ENCODE data around the gene ANGPTL1. TPM values are rescaled to one million over a fixed set of nuclear protein-coding genes. Genes with fewer than 3 reads are reported as not detected.

The ANGPTL1 gene
- total and polyA plus RNA-seq, 5 donors: 13.2 to 25.7 (median 19.1) TPM

GRCh38 chr1:178818416-178818815 is 52.5 kb downstream of the ANGPTL1 start:
- no peaks in the 10 kb centered on the region for H3K27me3 ChIP-seq (ENCODE audit: control insufficient read depth, insufficient read depth)
- no peak for DNase-seq
- no peaks in the 10 kb centered on the region for H3K4me1 ChIP-seq (ENCODE audit: control insufficient read depth, insufficient read depth, low read length)
- no peak overlapping the region for H3K4me3 ChIP-seq (ENCODE audit: low read length)
- no peak for ATAC-seq
- H3K9me3 ChIP-seq (ENCODE audit: control insufficient read depth, low read length): no peaks in the 10 kb centered on the region
- intact Hi-C loops (cut with DNase I): loop anchor here in 1 of 4 donors (10.0 kb wide), 1 partner anchor 186 kb away; no protein-coding TSS in a partner anchor
- 91% methylated on average over 2 of the region's 2 CpGs for WGBS
- no peak overlapping the region for H3K27ac ChIP-seq (ENCODE audit: low read length)

GRCh38 chr1:178810585-178810984 is 60.3 kb downstream of the ANGPTL1 start:
- ATAC-seq (no peak), DNase-seq (no peak)
- H3K27ac ChIP-seq (ENCODE audit: low read length): no peak overlapping the region
- no peaks in the 10 kb centered on the region for H3K9me3 ChIP-seq (ENCODE audit: control insufficient read depth, low read length)
- intact Hi-C loops (cut with DNase I): loop anchor here in 2 of 4 donors (5.0 to 10.0 kb wide), 2 partner anchors 192 to 194 kb away; no protein-coding TSS in a partner anchor
- no peaks in the 10 kb centered on the region for H3K4me1 ChIP-seq (ENCODE audit: control insufficient read depth, insufficient read depth, low read length)
- no peak overlapping the region for H3K4me3 ChIP-seq (ENCODE audit: low read length)
- H3K27me3 ChIP-seq (ENCODE audit: control insufficient read depth, insufficient read depth): no peaks in the 10 kb centered on the region

- Histone ChIP-seq H3K9me3 (ENCODE audit: control insufficient read depth, low read length) (no peaks in the 10 kb centered on the region), H3K27ac (ENCODE audit: low read length) (no peak overlapping the region), H3K4me1 (ENCODE audit: control insufficient read depth, insufficient read depth, low read length) (no peaks in the 10 kb centered on the region), H3K27me3 (ENCODE audit: control insufficient read depth, insufficient read depth) (no peaks in the 10 kb centered on the region), H3K4me3 (ENCODE audit: low read length) (no peak overlapping the region)
- intact Hi-C loops (cut with DNase I): no loop called here
- DNase-seq (no peak), ATAC-seq (no peak)
- WGBS: 94% methylated on average over 3 of the region's 3 CpGs
Measured at GRCh38 chr1:178808529-178808928, 62.3 kb downstream of the ANGPTL1 start.

- intact Hi-C loops (cut with DNase I): no loop called here
- Histone ChIP-seq H3K27ac (ENCODE audit: low read length) (no peak overlapping the region), H3K27me3 (ENCODE audit: control insufficient read depth, insufficient read depth) (no peaks in the 10 kb centered on the region), H3K4me3 (ENCODE audit: low read length) (no peak overlapping the region), H3K4me1 (ENCODE audit: control insufficient read depth, insufficient read depth, low read length) (no peaks in the 10 kb centered on the region), H3K9me3 (ENCODE audit: control insufficient read depth, low read length) (no peaks in the 10 kb centered on the region)
- WGBS: 91% methylated on average over 9 of the region's 9 CpGs
- DNase-seq (no peak), ATAC-seq (no peak)
Measured at GRCh38 chr1:178806665-178807300, 64.1 kb downstream of the ANGPTL1 start.

GRCh38 chr1:178802873-178803272 is 68.0 kb downstream of the ANGPTL1 start:
- no peaks in the 10 kb centered on the region for H3K9me3 ChIP-seq (ENCODE audit: control insufficient read depth, low read length)
- intact Hi-C loops (cut with DNase I): no loop called here
- H3K27ac ChIP-seq (ENCODE audit: low read length): no peak overlapping the region
- H3K4me1 ChIP-seq (ENCODE audit: control insufficient read depth, insufficient read depth, low read length): no peaks in the 10 kb centered on the region
- DNase-seq: no peak
- H3K4me3 ChIP-seq (ENCODE audit: low read length): no peak overlapping the region
- ATAC-seq: no peak
- no peaks in the 10 kb centered on the region for H3K27me3 ChIP-seq (ENCODE audit: control insufficient read depth, insufficient read depth)
- 88% methylated on average over 3 of the region's 3 CpGs for WGBS

Other genes starting within 250 kb of the ANGPTL1 start
- 10 to 100 TPM; 12.3 to 16.8 (median 14.9) TPM for gene RALGPS2, start 145.8 kb downstream of the ANGPTL1 start, total RNA-seq
- 4.6 TPM for gene RALGPS2, start 145.8 kb downstream of the ANGPTL1 start, polyA plus RNA-seq
- 10 to 100 TPM; 59.0 to 81.3 (median 62.1) TPM for gene FAM20B, start 154.8 kb upstream of the ANGPTL1 start, total RNA-seq
- 24.2 TPM for gene FAM20B, start 154.8 kb upstream of the ANGPTL1 start, polyA plus RNA-seq
- gene TOR3A, start 211.0 kb upstream of the ANGPTL1 start, total RNA-seq: 10 to 100 TPM; 11.8 to 12.5 (median 11.9) TPM
- 6.7 TPM for gene TOR3A, start 211.0 kb upstream of the ANGPTL1 start, polyA plus RNA-seq